COLO668 (cell line): ENCODE measurements around the gene FAF1.
"Not testable (repeated sequence)": the region's sequence is repeated elsewhere in the genome, so short reads cannot be mapped to it uniquely, and the experiment has no call there.

Source experiments
- DNase-seq: peaks from one replicate; lab custom pipeline; 2025; ENCODE audit not compliant: unreplicated experiment; lab: John Stamatoyannopoulos, UW

Gene FAF1

GRCh38 chr1:50913954-50914353, 46.1 kb downstream of the FAF1 start:
- DNase-seq, result no peak

- DNase-seq, result not testable (repeated sequence)
These were observed 49.7 kb downstream of the FAF1 start for GRCh38 chr1:50910356-50910755.

- not testable (repeated sequence) for DNase-seq
These were observed 52.5 kb downstream of the FAF1 start for GRCh38 chr1:50907610-50908009.

- DNase-seq, result not testable (repeated sequence)
These were observed 54.0 kb downstream of the FAF1 start for GRCh38 chr1:50906050-50906449.

- no peak for DNase-seq
These were observed 57.6 kb downstream of the FAF1 start for GRCh38 chr1:50902419-50902818.

GRCh38 chr1:50901872-50902271, 58.2 kb downstream of the FAF1 start:
- no peak for DNase-seq

GRCh38 chr1:50898773-50899172, 61.3 kb downstream of the FAF1 start:
- no peak for DNase-seq

GRCh38 chr1:50894340-50894739, 65.7 kb downstream of the FAF1 start:
- no peak for DNase-seq

GRCh38 chr1:50893466-50893865, 66.6 kb downstream of the FAF1 start:
- DNase-seq, result no peak

GRCh38 chr1:50887555-50887954, 72.5 kb downstream of the FAF1 start:
- not testable (repeated sequence) for DNase-seq

- no peak for DNase-seq
These were observed 79.7 kb downstream of the FAF1 start for GRCh38 chr1:50880373-50880772.

GRCh38 chr1:50879137-50879536, 80.9 kb downstream of the FAF1 start:
- DNase-seq, result no peak

- no peak for DNase-seq
These were observed 81.6 kb downstream of the FAF1 start for GRCh38 chr1:50878434-50878833.

GRCh38 chr1:50877641-50878040, 82.4 kb downstream of the FAF1 start:
- no peak for DNase-seq

GRCh38 chr1:50873458-50874187, 86.4 kb downstream of the FAF1 start:
- DNase-seq, result peak; percentile 61

- not testable (repeated sequence) for DNase-seq
These were observed 95.2 kb downstream of the FAF1 start for GRCh38 chr1:50864845-50865244.

GRCh38 chr1:50861772-50862171, 98.3 kb downstream of the FAF1 start:
- DNase-seq, result no peak

GRCh38 chr1:50860702-50861101, 99.4 kb downstream of the FAF1 start:
- no peak for DNase-seq

GRCh38 chr1:50860256-50860655, 99.8 kb downstream of the FAF1 start:
- no peak for DNase-seq

GRCh38 chr1:50859657-50860056, 100.4 kb downstream of the FAF1 start:
- no peak for DNase-seq

- no peak for DNase-seq
These were observed 101.3 kb downstream of the FAF1 start for GRCh38 chr1:50858761-50859160.

GRCh38 chr1:50857702-50858101, 102.4 kb downstream of the FAF1 start:
- no peak for DNase-seq

GRCh38 chr1:50853325-50853724, 106.7 kb downstream of the FAF1 start:
- no peak for DNase-seq
